Activated naive CD4-positive, alpha-beta T cell treated with anti-CD3 and anti-CD28 coated beads, Interleukin-2, amount 50 U/mL, for 72 hours (primary cell): ENCODE results near the gene USP48. TPM values are rescaled to one million over a fixed set of nuclear protein-coding genes. Genes with fewer than 3 reads are reported as not detected.
A peak's percentile ranks its signal among the peaks of the same experiment; 100 is the strongest.
"Not testable (repeated sequence)": the region's sequence is repeated elsewhere in the genome, so short reads cannot be mapped to it uniquely, and the experiment has no call there.

Source experiments
- ATAC-seq, 2 donors: fragments of 150-1000 bp; cut with Tn5 transposase; 2 replicates each; pipeline ENCODE4 v1.10.0; 2021; ENCODE audit warnings: mild to moderate bottlenecking in 2 of 2, moderate library complexity in 2 of 2
- DNase-seq, 2 donors: peaks; one replicate each; pipeline ENCODE4 v3.0.0; 2021 to 2022; ENCODE audit warnings: low spot score in 2 of 2
- H3K27ac Mint-ChIP-seq, 2 donors: one replicate each; pipeline ENCODE4 v1.8.0; 2022; ENCODE audit warnings: mild to moderate bottlenecking in 2 of 2, mixed read lengths in 2 of 2
- H3K36me3 Mint-ChIP-seq, 2 donors: one replicate each; pipeline ENCODE4 v1.8.0; 2022; ENCODE audit warnings: mixed read lengths in 2 of 2
- H3K9me3 Mint-ChIP-seq, 2 donors: one replicate each; pipeline ENCODE4 v1.8.0; 2022; ENCODE audit warnings: mixed read lengths in 2 of 2
- total RNA-seq, 2 donors: library from RNA; stranded (reverse); gene quantifications; one replicate each; pipeline ENCODE4 v1.2.3, GENCODE V29; 2022

USP48 gene
- total RNA-seq, 2 donors from 2014 or later: 118 to 133 TPM

- not testable (repeated sequence) for DNase-seq, H3K9me3 Mint-ChIP-seq, H3K27ac Mint-ChIP-seq, ATAC-seq
- peaks cover 10 to 11% of the 10 kb centered on the region in 2 donors for H3K36me3 Mint-ChIP-seq
Observed at GRCh38 chr1:21785764-21786163, 2.8 kb upstream of the USP48 start.

GRCh38 chr1:21783679-21784603, 992 bp upstream of the USP48 start:
- DNase-seq: no peak
- Mint-ChIP-seq H3K27ac (peak overlapping the region; percentile 99 to 100), H3K36me3 (peaks cover 17 to 22% of the 10 kb centered on the region in 2 donors), H3K9me3 (no peaks in the 10 kb centered on the region)
- no peak for ATAC-seq

DNA sequence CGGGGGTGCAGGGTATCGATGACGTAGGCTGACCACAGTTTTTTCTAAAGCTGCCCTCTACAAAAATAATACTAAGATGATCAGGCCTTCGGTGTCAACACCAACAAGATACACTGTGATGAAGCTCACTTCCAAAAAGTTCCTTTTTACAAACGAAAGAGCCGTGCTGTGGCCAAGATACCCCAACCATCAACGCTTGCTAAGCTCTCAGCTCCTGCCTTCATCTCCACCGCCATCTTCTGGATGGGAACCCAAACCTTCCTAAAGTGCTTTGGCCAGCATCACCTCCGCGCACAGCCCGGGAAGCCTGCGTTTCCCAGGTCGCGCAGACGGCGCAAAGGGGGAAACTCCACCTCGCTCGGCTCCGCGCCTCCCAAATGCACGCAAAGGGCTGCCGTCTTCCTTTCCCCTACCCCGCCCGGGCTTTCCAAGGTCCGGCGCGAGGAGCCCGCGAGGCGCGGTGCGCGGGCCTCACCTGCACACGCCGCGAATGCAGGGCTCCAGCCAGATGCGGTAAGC, 541 bp downstream of the USP48 start:
- peak; percentile 53 to 71 for DNase-seq
- Mint-ChIP-seq H3K9me3 (no peaks in the 10 kb centered on the region), H3K36me3 (peaks cover 19 to 33% of the 10 kb centered on the region in 2 donors), H3K27ac (peak overlapping the region; percentile 93 to 99)
- peak; percentile 12 to 15 for ATAC-seq

DNA sequence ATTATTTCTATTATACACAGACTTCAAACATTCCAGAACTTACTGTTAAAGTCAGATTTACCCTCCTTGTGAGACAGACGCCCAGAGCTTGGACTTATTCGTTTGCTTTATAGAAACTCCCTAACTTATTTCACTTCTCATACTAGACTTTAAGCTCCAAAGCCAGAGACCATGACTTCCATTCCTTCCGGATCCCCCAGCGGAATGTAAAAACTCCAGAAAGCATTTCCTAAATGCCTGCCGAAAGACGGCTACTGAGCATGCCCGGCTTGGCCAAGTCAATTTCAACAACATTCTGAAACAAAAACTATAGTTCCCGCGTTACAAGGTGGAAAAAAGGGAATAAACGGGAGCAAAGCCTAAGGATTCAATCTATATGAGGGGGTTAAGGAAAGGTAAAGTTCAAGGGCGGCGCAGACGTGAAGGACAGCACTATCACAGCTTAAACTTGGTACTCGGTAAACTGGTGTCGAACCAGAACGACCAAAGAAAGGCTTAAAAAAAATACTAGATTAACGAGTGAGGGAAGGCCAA, 1.1 kb downstream of the USP48 start:
- H3K9me3 Mint-ChIP-seq: no peaks in the 10 kb centered on the region
- peaks cover 22 to 37% of the 10 kb centered on the region in 2 donors for H3K36me3 Mint-ChIP-seq
- H3K27ac Mint-ChIP-seq: peak overlapping the region; percentile 93 to 99
- DNase-seq (peak in 1 of 2 donors; percentile 20), ATAC-seq (peak in 1 of 2 donors; percentile 6)

- peak; percentile 59 to 74 for ATAC-seq
- no peaks in the 10 kb centered on the region for H3K9me3 Mint-ChIP-seq
- H3K27ac Mint-ChIP-seq: peak overlapping the region; percentile 95 to 98
- DNase-seq: peak in 1 of 2 donors; percentile 54
- H3K36me3 Mint-ChIP-seq: peaks cover 22 to 37% of the 10 kb centered on the region in 2 donors
Observed at GRCh38 chr1:21779613-21780521, 3.1 kb downstream of the USP48 start.

GRCh38 chr1:21778405-21778727, 4.6 kb downstream of the USP48 start:
- Mint-ChIP-seq H3K9me3 (no peaks in the 10 kb centered on the region), H3K27ac (peak overlapping the region in 1 of 2 donors; percentile 33), H3K36me3 (peaks cover 22 to 41% of the 10 kb centered on the region in 2 donors)
- ATAC-seq (no peak), DNase-seq (no peak)

DNA sequence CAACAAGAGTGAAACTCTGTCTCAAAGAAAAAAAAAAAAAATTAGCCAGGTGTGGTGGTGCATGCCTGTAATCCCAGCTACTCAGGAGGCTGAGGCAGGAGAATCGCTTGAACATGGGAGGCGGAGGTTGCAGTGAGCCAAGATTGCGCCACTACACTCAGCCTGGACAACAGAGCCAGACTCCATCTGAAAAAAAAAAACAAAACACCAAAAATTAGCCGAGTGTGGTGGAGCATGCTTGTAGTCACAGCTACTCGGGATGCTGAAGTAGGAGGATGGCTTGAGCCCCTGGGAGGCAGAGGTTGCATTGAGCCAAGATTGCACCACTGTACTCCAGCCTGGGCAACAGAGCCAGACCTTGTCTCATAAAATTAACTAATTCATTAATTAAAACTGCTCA, 6.0 kb downstream of the USP48 start:
- ATAC-seq, DNase-seq, H3K9me3 Mint-ChIP-seq, H3K27ac Mint-ChIP-seq: not testable (repeated sequence)
- H3K36me3 Mint-ChIP-seq: peaks cover 14 to 45% of the 10 kb centered on the region in 2 donors

DNA sequence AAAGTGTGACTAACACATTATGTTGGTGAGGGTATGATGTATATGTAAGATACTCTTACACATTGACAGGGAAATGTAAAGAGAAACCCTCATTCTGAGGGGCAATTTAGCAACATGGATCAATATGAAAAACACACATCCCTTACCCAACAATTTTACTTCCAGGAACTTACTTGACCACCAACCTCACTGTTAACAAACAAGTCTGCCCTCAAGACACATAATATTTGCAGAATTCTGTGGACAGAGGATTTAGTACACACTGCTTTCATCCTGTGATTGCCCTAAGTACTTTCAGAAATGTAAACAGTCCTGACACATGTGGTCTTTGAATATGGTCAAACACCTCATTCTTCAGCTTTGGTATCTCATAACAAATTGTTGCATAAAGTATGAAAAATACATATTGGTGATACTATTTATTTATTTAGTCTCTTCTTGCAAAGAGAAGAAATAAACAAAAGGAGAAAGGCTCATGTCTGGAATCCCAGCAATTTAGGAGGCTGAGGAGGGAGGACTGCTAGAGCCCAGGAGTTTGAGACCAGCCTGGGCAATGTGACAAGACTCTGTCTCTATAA, 6.9 kb downstream of the USP48 start:
- peak overlapping the region in 1 of 2 donors; percentile 77 for H3K27ac Mint-ChIP-seq
- peaks cover 11 to 39% of the 10 kb centered on the region in 2 donors for H3K36me3 Mint-ChIP-seq

DNA sequence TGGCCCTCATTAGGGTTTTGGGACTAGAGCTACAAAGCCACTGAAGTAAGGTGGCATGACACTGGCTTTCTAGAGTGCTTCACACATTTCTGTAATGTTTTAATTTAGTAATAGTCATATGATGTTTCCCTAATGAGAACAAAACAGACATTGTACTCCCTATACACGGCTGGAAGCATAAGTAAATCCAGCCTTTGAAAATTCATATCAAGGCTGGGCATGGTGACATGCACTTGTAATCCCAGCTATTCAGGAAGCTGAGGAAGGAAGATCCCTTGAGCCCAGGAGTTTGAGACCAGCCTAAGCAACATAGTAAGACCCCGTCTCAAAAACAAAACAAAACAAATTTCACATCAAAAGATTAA, 7.4 kb downstream of the USP48 start:
- Mint-ChIP-seq H3K9me3 (no peaks in the 10 kb centered on the region), H3K36me3 (peaks cover 11 to 38% of the 10 kb centered on the region in 2 donors), H3K27ac (peak overlapping the region in 1 of 2 donors; percentile 77)
- DNase-seq (no peak), ATAC-seq (no peak)

More for the DNA sequence above, 6.9 kb downstream of the USP48 start:
- H3K9me3 Mint-ChIP-seq: no peaks in the 10 kb centered on the region
- peak in 1 of 2 donors; percentile 30 for ATAC-seq
- no peak for DNase-seq

GRCh38 chr1:21774835-21775549, 8.0 kb downstream of the USP48 start:
- ATAC-seq: no peak
- H3K27ac Mint-ChIP-seq: no peak overlapping the region

GRCh38 chr1:21773585-21773984, 9.4 kb downstream of the USP48 start:
- ATAC-seq (peak; percentile 20 to 44), DNase-seq (peak in 1 of 2 donors; percentile 12)
- H3K27ac Mint-ChIP-seq: peak overlapping the region in 1 of 2 donors; percentile 29
- no peaks in the 10 kb centered on the region for H3K9me3 Mint-ChIP-seq
- peaks cover 4 to 38% of the 10 kb centered on the region in 2 donors for H3K36me3 Mint-ChIP-seq

More at GRCh38 chr1:21774835-21775549, 8.0 kb downstream of the USP48 start:
- Mint-ChIP-seq H3K9me3 (no peaks in the 10 kb centered on the region), H3K36me3 (peaks cover 6 to 37% of the 10 kb centered on the region in 2 donors)
- DNase-seq: no peak

- H3K27ac Mint-ChIP-seq, ATAC-seq, DNase-seq, H3K9me3 Mint-ChIP-seq: not testable (repeated sequence)
- peaks cover 0 to 24% of the 10 kb centered on the region in 2 donors for H3K36me3 Mint-ChIP-seq
Observed at GRCh38 chr1:21771672-21772071, 11.3 kb downstream of the USP48 start.

- peaks cover 0 to 24% of the 10 kb centered on the region in 2 donors for H3K36me3 Mint-ChIP-seq
- ATAC-seq, H3K27ac Mint-ChIP-seq, DNase-seq, H3K9me3 Mint-ChIP-seq: not testable (repeated sequence)
Observed at GRCh38 chr1:21770602-21771001, 12.3 kb downstream of the USP48 start.

- Mint-ChIP-seq H3K27ac (no peak overlapping the region), H3K9me3 (no peaks in the 10 kb centered on the region), H3K36me3 (peaks cover 0 to 24% of the 10 kb centered on the region in 2 donors)
- ATAC-seq (no peak), DNase-seq (no peak)
Observed at GRCh38 chr1:21770201-21770600, 12.7 kb downstream of the USP48 start.

DNA sequence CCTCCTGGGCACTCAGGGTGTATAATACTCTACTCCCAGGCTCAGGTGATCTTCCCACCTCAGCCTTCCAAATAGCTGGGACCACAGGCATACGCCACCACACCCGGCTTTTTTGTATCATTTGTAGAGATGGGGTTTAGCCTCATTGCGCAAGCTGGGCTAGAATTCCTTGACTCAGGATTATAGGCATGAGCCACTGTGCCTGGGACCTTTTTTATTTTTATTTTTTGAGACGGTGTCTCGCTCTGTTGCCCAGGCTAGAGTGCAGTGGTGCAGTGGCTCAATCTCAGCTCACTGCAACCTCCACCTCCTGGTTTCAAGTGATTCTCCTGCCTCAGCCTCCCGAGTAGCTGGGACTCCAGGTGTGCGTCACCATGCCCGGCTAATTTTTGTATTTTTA, 15.8 kb downstream of the USP48 start:
- ATAC-seq, H3K9me3 Mint-ChIP-seq, H3K27ac Mint-ChIP-seq, DNase-seq: not testable (repeated sequence)
- H3K36me3 Mint-ChIP-seq: peaks cover 0 to 13% of the 10 kb centered on the region in 2 donors
